Pancreas (tissue), 10 donors: Measurements from ENCODE around the gene OGFOD1. TPM values are rescaled to one million over a fixed set of nuclear protein-coding genes. Genes with fewer than 3 reads are reported as not detected.
A peak's percentile ranks its signal among the peaks of the same experiment; 100 is the strongest.

Source experiments
- ATAC-seq, 4 donors: fragments of 200-7000 bp; cut with Tn5 transposase; one replicate each; pipeline versions ENCODE4 v1.8.0 to v1.9.1; 2020; ENCODE audit warnings: mild to moderate bottlenecking in 4 of 4, moderate library complexity in 4 of 4
- DNase-seq, 6 donors: peaks; one replicate each; pipeline ENCODE4 v3.0.0-alpha.2; 2020
- FAIRE-seq: peaks from 2 replicates; lab custom pipeline; 2012; peaks lifted over from hg19 to GRCh38; lab: Jason Lieb, UNC
- H3K27ac ChIP-seq, 4 donors: fragments of 200-600 bp; sonication (generic); 1 replicate in 3 of 4; 2 replicates in 1 of 4; pipeline versions ENCODE4 v1.5.0 to v1.8.0; 2020
- H3K27me3 ChIP-seq, 4 donors: fragments of 200-600 bp; one replicate each; pipeline ENCODE4 v1.8.0; 2021
- H3K36me3 ChIP-seq, 3 donors: fragments of 200-600 bp; sonication (generic) in 1 of 3; one replicate each; pipeline versions ENCODE4 v1.5.0 to v1.8.0; 2020 to 2021
- H3K4me1 ChIP-seq, 3 donors: fragments of 200-600 bp; one replicate each; pipeline ENCODE4 v1.8.0; 2021
- H3K4me3 ChIP-seq, 4 donors: fragments of 200-600 bp; sonication (generic) in 2 of 4; one replicate each; pipeline versions ENCODE4 v1.5.0 to v1.8.0; 2020 to 2021
- H3K9me3 ChIP-seq, 4 donors: fragments of 200-600 bp; one replicate each; pipeline ENCODE4 v1.8.0; 2021
- WGBS, 2 donors: extraction: QIAGEN DNeasy Blood & Tissue Kit; methylation state at CpG; one replicate each; pipeline ENCODE4 v1.1.7; 2013; 5-methylcytosine and 5-hydroxymethylcytosine counted together
- intact Hi-C, 3 donors: fragments of 100-400 bp; cut with DNase I; formaldehyde crosslinking; loops; one replicate each; pipeline versions ENCODE4 v1.11.1 to v1.14.2; 2022
- polyA plus RNA-seq, 2 donors: library from polyadenylated mRNA; stranded (reverse); fragments of 200-250 nt; gene quantifications; one replicate each; pipeline ENCODE4 v1.2.3, GENCODE V29; 2013
- total RNA-seq, 6 donors: library from RNA; stranded (reverse); fragmentation: NEBNext Ultra II Directional in 4 of 6; extraction: Animal tissue kit (Norgen Biotek cat#: 25700) in 4 of 6; gene quantifications; one replicate each; pipeline versions ENCODE4 v1.2.1 to v1.2.4, GENCODE V29; 2021 to 2023
- TF ChIP-seq, protein P1 (sequence below), 4 donors: fragments of 200-600 bp; sonication (generic) in 3 of 4; IDR thresholded peaks; one replicate each; pipeline versions ENCODE4 v1.5.0 to v1.8.0; 2021; ENCODE audit warnings: antibody characterized with exemption in 4 of 4
- donor health status: healthy with polysubstance abuse.
- donor health status: DM: no; HTN: no; CAD: no; lungs with moderate emphysema.
- donor health status: DM: no; HTN: no; CAD: no.
- donor health status: control.
- donor health status: control.
- donor health status: Bipolar disorder and iron deficiency.
- donor health status: DM: yes; HTN: yes; CAD: no.
- donor health status: DM: no; HTN: no; CAD: no.
- donor health status: DM: no; HTN: no; CAD: no.
- donor health status: DM: yes; HTN: yes; CAD: no.

OGFOD1 gene
- total and polyA plus RNA-seq, 8 donors = 3.2 to 14.0 (median 8.7) TPM

DNA sequence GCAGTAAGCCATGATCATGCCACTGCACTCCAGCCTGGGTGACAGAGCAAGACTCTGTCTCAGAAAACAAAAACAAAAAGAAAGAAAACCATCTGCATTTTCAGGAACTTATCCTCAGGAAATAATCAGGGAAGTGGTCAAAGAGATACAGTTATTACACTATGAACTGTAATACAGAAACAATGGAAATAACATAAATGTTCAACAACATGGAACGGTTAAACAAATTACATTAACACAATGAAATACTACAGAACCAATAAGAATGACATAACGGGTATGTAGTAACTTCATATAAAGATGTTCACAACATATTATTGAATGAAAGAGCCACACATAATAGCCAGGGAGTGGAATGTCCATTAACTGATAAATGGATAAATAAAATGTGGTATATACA lies 61.7 kb downstream of the OGFOD1 start:
- H3K4me3 ChIP-seq = no peak overlapping the region
- FAIRE-seq (no peak), DNase-seq (no peak), ATAC-seq (no peak)
- intact Hi-C loops = no loop called here
- no peak overlapping the region for H3K27ac ChIP-seq
- H3K27me3 ChIP-seq = no peaks in the 10 kb centered on the region
- no peaks in the 10 kb centered on the region for H3K4me1 ChIP-seq
- H3K36me3 ChIP-seq = peaks cover 0 to 11% (median 7%) of the 10 kb centered on the region in 3 donors
- no peaks in the 10 kb centered on the region for H3K9me3 ChIP-seq
- TF ChIP-seq, protein P1, sequence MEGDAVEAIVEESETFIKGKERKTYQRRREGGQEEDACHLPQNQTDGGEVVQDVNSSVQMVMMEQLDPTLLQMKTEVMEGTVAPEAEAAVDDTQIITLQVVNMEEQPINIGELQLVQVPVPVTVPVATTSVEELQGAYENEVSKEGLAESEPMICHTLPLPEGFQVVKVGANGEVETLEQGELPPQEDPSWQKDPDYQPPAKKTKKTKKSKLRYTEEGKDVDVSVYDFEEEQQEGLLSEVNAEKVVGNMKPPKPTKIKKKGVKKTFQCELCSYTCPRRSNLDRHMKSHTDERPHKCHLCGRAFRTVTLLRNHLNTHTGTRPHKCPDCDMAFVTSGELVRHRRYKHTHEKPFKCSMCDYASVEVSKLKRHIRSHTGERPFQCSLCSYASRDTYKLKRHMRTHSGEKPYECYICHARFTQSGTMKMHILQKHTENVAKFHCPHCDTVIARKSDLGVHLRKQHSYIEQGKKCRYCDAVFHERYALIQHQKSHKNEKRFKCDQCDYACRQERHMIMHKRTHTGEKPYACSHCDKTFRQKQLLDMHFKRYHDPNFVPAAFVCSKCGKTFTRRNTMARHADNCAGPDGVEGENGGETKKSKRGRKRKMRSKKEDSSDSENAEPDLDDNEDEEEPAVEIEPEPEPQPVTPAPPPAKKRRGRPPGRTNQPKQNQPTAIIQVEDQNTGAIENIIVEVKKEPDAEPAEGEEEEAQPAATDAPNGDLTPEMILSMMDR (IDR thresholded peaks at IDR 0.05) = no peak
- WGBS, 2 donors = 91 to 97% methylated on average over 2 of the region's 2 CpGs

DNA sequence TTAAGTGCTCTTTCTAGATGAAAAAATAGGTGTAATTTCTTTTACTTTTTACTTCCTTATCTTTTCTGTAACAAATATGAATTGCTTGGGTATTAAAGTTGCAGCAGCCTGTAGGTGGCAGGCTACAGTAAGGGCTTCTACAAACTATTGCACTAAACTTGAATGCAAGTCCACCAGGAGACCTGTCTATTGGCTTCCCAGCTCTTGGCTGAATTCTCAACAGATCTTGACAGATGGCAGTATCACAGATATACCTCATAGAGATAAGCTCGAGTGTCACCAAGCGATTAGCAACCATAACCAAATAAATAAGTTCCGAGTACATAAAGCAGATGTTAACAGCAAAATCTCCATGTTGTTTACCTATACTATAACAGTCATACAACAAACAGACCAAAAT lies 62.6 kb downstream of the OGFOD1 start:
- peak in 3 of 6 donors; percentile 33 to 53 (median 36) for DNase-seq
- Histone ChIP-seq H3K4me3 (no peak overlapping the region), H3K9me3 (no peaks in the 10 kb centered on the region), H3K36me3 (peaks cover 0 to 11% (median 7%) of the 10 kb centered on the region in 3 donors), H3K4me1 (no peaks in the 10 kb centered on the region), H3K27me3 (no peaks in the 10 kb centered on the region), H3K27ac (no peak overlapping the region)
- intact Hi-C loops = no loop called here
- FAIRE-seq = no peak
- WGBS, 2 donors = 13 to 14% methylated on average over 3 of the region's 3 CpGs
- TF ChIP-seq, protein P1 (IDR thresholded peaks at IDR 0.05) = peak in 3 of 4 donors; percentile 26 to 64 (median 40)
- ATAC-seq = peak; percentile 78 to 96 (median 92)

DNA sequence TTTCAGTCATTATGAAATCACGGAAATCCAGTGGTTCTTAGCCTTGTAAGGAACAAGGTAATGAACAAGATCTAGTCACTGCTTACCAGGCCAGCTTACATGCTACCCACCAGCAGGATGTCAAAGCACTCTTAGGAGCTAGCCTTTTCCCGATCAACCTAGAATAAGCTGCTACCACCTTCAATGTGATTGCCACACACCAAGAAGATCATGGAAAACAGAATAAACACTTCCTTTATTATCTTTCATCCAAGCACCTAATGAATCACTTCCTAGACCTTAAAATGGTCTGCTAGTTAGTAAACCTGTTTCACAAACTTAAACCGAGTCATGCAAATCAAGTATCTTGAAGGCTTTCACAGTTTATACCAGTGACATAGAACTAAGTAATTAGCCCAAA lies 63.5 kb downstream of the OGFOD1 start:
- H3K4me3 ChIP-seq = no peak overlapping the region
- ATAC-seq (no peak), FAIRE-seq (no peak), DNase-seq (no peak)
- intact Hi-C loops = no loop called here
- WGBS, 2 donors = 70 to 77% methylated on average over 3 of the region's 3 CpGs
- H3K4me1 ChIP-seq = no peaks in the 10 kb centered on the region
- no peaks in the 10 kb centered on the region for H3K9me3 ChIP-seq
- no peaks in the 10 kb centered on the region for H3K27me3 ChIP-seq
- TF ChIP-seq, protein P1 (IDR thresholded peaks at IDR 0.05) = no peak
- H3K27ac ChIP-seq = no peak overlapping the region
- peaks cover 0 to 6% (median 0%) of the 10 kb centered on the region in 3 donors for H3K36me3 ChIP-seq

DNA sequence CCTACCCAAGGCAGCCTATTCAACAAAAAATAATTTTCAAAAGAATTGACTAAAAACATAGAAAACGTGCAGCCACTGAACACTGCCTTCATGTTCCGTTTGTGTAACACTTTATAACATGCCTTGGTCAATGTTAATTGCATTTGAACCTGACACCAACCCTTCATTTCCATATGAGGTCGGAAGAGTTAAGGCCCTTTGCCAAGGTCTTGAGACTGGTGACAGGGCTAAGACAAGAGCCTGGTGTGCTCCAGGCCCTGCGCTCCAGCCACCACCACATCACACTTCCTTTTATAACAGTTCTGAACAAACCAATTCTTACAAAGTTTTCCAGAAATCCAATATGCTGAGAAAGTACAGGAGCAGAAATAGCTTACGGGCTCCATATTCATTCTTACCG lies 64.3 kb downstream of the OGFOD1 start:
- H3K27ac ChIP-seq = no peak overlapping the region

DNA sequence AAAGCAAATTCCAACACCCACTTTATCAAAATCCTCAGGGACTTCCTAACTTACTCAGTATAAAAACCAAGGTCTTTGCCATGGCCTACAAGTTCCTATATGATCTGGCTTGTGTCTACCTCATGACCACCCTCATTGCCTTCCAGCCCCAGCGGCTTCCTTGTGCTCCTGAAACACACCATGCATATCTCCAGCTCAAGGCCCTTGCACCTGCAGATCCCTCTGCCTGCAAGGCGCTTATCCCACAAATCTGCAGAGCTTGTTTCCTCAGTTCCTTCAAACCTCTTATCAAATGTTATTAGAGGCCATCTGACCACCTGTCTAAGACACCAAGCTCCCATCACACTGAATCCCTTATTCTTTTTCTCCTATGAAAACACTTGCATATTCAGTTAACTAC lies 65.9 kb downstream of the OGFOD1 start:
- Histone ChIP-seq H3K4me1 (no peaks in the 10 kb centered on the region), H3K9me3 (no peaks in the 10 kb centered on the region), H3K4me3 (no peak overlapping the region), H3K27me3 (no peaks in the 10 kb centered on the region), H3K27ac (no peak overlapping the region), H3K36me3 (no peaks in the 10 kb centered on the region)
- DNase-seq (no peak), ATAC-seq (no peak), FAIRE-seq (no peak)
- WGBS, 2 donors = 85 to 94% methylated on average over 2 of the region's 2 CpGs
- intact Hi-C loops = no loop called here
- TF ChIP-seq, protein P1 (IDR thresholded peaks at IDR 0.05) = no peak

More for the DNA sequence above, 64.3 kb downstream of the OGFOD1 start:
- no peak for DNase-seq
- no peaks in the 10 kb centered on the region for H3K27me3 ChIP-seq
- intact Hi-C loops = no loop called here
- TF ChIP-seq, protein P1 (IDR thresholded peaks at IDR 0.05) = no peak
- 72 to 82% methylated on average over 6 of the region's 6 CpGs for WGBS, 2 donors
- H3K4me1 ChIP-seq = no peaks in the 10 kb centered on the region
- FAIRE-seq = no peak
- no peaks in the 10 kb centered on the region for H3K36me3 ChIP-seq
- no peak overlapping the region for H3K4me3 ChIP-seq
- no peaks in the 10 kb centered on the region for H3K9me3 ChIP-seq
- ATAC-seq = no peak
